HCEC 1CT (cell line): ENCODE data around the gene ATPAF1.
A peak's percentile ranks its signal among the peaks of the same experiment; 100 is the strongest.

Source experiments
- DNase-seq: peaks from one replicate; pipeline ENCODE4 v3.0.0-alpha.2; 2017

ATPAF1 gene

GRCh38 chr1:46646844-46647243 lies 21.3 kb downstream of the ATPAF1 start:
- DNase-seq = no peak

- no peak for DNase-seq
Measured at GRCh38 chr1:46646331-46646730, 21.8 kb downstream of the ATPAF1 start.

GRCh38 chr1:46645815-46646214 lies 22.3 kb downstream of the ATPAF1 start:
- no peak for DNase-seq

- peak; percentile 84 for DNase-seq
Measured at GRCh38 chr1:46643368-46643775, 24.8 kb downstream of the ATPAF1 start.

- DNase-seq = no peak
Measured at GRCh38 chr1:46642115-46642680, 26.0 kb downstream of the ATPAF1 start.

- no peak for DNase-seq
Measured at GRCh38 chr1:46639547-46639946, 28.6 kb downstream of the ATPAF1 start.

- no peak for DNase-seq
Measured at GRCh38 chr1:46638921-46639320, 29.2 kb downstream of the ATPAF1 start.

- no peak for DNase-seq
Measured at GRCh38 chr1:46637444-46638083, 30.6 kb downstream of the ATPAF1 start.

- no peak for DNase-seq
Measured at GRCh38 chr1:46635205-46635604, 33.0 kb downstream of the ATPAF1 start.

- no peak for DNase-seq
Measured at GRCh38 chr1:46630719-46631118, 37.4 kb downstream of the ATPAF1 start.

- DNase-seq = no peak
Measured at GRCh38 chr1:46623743-46624644, 44.2 kb downstream of the ATPAF1 start.

GRCh38 chr1:46622344-46622743 lies 45.8 kb downstream of the ATPAF1 start:
- DNase-seq = peak; percentile 34

GRCh38 chr1:46621930-46622329 lies 46.2 kb downstream of the ATPAF1 start:
- peak; percentile 29 for DNase-seq

GRCh38 chr1:46619656-46620258 lies 48.4 kb downstream of the ATPAF1 start:
- DNase-seq = no peak

- no peak for DNase-seq
Measured at GRCh38 chr1:46618754-46619415, 49.3 kb downstream of the ATPAF1 start.

GRCh38 chr1:46617833-46618232 lies 50.3 kb downstream of the ATPAF1 start:
- no peak for DNase-seq

GRCh38 chr1:46617108-46617800 lies 50.9 kb downstream of the ATPAF1 start:
- no peak for DNase-seq

- peak; percentile 74 for DNase-seq
Measured at GRCh38 chr1:46616277-46617107, 51.7 kb downstream of the ATPAF1 start, which contains the start of gene MOB3C. Gene MOB3C (minus strand): TSS chr1:46616811. CDS start chr1:46613321, 3,490 bp downstream.

- no peak for DNase-seq
Measured at GRCh38 chr1:46615735-46616134, 52.4 kb downstream of the ATPAF1 start.

- DNase-seq = no peak
Measured at GRCh38 chr1:46615088-46615487, 53.1 kb downstream of the ATPAF1 start.

- no peak for DNase-seq
Measured at GRCh38 chr1:46614604-46614984, 53.6 kb downstream of the ATPAF1 start.
